NCI-H510A (cell line): ENCODE data around the gene POU6F2.
"Not testable (repeated sequence)": the region's sequence is repeated elsewhere in the genome, so short reads cannot be mapped to it uniquely, and the experiment has no call there.

Experiments
- DNase-seq: peaks from one replicate; lab custom pipeline; 2025; lab: John Stamatoyannopoulos, UW

The POU6F2 gene

GRCh38 chr7:39304668-39305405 is 327.1 kb downstream of the POU6F2 start:
- DNase-seq, result no peak

GRCh38 chr7:39306016-39306570 is 328.4 kb downstream of the POU6F2 start:
- no peak for DNase-seq

DNA sequence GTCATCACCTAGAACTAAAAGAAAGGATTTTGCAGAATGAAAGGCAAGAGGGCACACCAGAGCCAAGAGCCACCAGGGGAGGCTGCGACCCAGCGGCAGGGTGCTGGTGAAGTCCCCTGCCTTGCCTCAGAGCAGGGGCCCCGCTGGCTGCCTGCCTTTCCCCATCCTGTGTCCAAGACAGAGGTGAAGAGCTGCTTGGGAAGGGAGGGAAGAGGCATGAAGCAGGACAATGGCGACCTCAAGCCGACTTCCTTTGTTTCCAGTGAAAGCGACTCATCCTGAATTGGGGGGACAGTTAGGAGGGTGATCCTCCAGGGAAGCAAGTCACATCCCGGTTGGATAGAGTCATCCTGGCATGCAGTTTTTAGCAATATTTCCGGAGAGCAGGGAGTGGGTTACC is 333.0 kb downstream of the POU6F2 start:
- DNase-seq, result no peak

DNA sequence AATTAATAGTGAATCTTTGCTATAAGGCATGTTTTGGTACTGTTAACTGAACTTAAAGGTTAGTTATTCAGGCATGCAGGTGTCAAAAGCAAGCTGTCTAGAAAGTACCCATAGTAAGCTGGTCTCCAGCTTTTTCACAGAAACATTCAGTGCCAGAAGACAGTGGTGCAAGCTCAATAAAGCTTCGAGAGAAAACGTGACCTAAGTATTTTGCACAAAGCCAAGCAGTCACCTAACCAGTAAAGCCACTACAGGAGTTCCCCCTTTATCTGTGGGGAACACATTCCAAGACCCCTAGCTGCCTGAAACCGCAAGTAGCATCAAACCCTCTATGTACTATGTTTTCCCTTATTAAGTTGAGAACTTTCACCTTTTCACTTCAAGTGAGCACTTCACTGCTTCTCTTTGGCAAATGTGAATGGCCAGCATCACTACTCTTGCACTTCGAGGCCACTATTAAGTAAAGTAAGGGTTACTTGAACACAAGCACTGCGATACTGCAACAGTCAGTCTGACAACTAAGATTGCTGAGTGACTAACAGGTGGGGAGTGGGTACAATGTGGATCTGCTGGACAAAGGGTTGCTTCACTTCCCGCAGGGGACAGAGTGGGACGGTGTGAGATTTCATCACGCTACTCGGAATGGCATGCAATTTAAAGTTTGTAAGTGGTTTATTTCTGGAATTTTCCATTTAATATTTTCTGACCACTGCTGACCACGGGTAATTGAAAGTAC is 334.7 kb downstream of the POU6F2 start:
- no peak for DNase-seq

DNA sequence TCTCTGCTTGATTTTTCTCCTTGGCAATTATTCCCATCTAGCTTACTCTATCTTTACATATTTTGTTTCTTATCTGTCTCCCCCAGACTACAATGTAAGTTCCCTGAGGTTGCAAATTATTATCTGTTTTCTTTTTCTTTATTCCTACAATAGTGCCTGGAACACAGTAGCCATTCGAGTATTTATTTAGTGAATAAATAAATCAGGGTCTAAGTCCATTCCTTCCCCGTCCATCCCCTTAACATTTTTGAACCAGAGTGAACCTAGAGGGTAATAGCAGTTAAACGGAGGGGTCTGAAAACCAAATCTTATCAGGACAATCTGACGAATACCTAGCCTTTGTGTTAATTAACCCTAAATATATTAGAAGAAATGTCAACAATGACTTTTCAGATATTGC is 335.7 kb downstream of the POU6F2 start:
- no peak for DNase-seq

DNA sequence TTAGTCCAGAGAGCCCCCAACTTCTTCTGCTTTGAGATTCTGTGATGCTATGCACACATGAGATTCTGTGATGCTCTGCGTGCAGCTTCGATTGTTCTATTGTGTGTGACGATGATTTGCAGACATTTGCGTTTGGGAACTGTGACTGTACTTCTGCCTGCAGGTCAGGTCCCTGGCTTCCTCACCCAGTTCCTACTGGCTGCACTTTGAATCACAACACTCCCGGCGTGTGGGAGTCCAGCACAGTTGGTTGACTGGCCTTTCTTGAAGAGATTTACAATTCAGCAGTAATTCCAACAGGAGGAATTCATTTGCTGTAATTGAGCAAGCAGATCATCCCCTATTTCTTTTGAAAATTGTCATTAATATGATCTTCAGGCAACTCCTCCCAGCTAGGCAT is 336.3 kb downstream of the POU6F2 start:
- no peak for DNase-seq

GRCh38 chr7:39317107-39317506 is 339.4 kb downstream of the POU6F2 start:
- DNase-seq, result no peak

DNA sequence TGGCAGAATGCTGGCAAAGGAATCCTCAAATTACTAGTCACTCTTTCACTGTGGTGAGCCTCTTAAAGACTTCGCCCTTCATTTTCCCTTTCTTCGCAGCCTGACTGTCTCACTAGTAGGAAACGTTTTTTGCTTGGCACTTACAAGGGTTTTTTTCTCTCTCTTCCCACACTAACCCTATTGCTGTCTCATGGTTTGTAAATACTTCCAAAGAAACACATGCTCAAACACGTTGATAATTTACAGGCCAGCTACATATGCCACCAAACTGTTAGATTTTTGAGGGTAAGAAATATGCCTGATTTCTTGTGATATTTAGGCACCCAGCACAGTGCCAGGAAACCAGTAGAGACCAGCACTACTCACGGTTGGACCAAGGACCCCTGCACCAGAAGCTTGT is 340.2 kb downstream of the POU6F2 start:
- no peak for DNase-seq

GRCh38 chr7:39321245-39321644 is 343.5 kb downstream of the POU6F2 start:
- DNase-seq, result no peak

GRCh38 chr7:39321909-39322498 is 344.3 kb downstream of the POU6F2 start:
- no peak for DNase-seq

- DNase-seq, result no peak
Measured at GRCh38 chr7:39324139-39324760, 346.5 kb downstream of the POU6F2 start.

DNA sequence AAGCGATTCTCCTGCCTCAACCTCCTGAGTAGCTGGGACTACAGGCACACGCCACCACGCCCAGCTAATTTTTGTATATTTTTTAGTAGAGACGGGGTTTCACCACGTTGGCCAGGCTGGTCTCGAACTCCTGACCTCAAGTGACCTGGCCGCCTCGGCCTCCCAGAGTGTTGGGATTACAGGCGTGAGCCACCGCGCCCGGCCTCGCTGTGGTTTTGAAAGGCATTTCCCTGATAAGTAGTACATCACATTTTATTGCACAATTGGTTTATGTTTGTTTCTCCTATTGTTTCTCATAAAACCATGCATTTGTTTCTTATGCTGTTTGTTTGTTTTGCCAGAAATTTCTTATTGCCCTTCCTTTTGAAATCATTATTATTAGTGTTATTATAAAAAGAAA is 353.9 kb downstream of the POU6F2 start:
- not testable (repeated sequence) for DNase-seq

DNA sequence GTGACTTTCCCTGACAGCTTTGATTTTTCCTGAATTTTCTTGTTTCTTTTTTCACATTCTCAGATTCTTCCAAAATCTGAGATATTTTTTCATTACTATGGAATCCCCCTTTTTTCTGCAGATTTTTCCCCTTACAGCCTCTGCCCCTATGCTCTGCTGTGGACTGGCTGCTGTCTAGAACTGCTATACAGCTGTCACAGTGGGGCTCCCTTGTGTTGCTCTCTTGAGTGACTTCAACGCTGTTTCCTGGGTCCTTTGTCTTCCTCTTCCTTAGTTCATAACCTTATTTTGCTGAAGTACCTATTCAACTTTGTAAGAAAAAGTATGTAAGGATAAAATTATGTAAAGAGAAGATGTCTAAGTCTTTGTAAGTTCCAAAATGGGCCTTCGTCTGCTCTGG is 354.4 kb downstream of the POU6F2 start:
- no peak for DNase-seq

DNA sequence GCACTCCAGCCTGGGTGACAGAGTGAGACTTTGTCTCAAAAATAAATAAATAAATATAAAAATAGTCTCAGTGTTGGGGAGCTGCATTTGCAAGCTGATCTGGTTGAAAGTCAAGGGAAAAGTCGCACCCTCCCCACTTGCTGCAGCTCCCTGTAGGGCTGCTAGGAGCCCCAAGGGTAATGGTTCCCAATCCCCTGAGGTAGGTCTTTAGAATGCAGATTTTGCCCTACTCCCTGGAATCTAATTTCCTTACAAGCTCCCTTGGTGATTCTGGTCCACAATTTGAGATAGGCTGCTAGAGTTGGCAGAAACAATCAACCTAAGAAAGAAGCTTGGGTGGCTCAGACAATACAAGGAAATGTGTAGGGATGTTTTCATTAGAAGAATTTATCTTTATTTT is 356.0 kb downstream of the POU6F2 start:
- no peak for DNase-seq

GRCh38 chr7:39336442-39336841 is 358.7 kb downstream of the POU6F2 start:
- DNase-seq, result no peak

GRCh38 chr7:39338716-39339115 is 361.0 kb downstream of the POU6F2 start:
- DNase-seq, result no peak

DNA sequence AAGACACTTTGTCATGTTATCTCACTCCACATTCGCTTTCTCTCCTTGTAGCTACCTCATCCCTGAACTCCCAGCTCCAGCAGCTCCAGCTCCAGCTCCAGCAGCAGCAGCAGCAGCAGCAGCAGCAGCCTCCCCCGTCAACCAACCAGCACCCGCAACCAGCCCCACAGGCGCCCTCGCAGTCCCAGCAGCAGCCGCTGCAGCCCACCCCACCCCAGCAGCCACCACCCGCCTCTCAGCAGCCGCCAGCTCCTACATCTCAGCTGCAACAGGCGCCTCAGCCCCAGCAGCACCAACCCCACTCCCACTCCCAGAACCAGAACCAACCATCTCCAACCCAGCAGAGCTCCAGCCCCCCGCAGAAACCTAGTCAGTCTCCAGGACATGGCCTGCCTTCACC is 361.9 kb downstream of the POU6F2 start:
- no peak for DNase-seq

GRCh38 chr7:39341083-39341482 is 363.4 kb downstream of the POU6F2 start:
- no peak for DNase-seq

DNA sequence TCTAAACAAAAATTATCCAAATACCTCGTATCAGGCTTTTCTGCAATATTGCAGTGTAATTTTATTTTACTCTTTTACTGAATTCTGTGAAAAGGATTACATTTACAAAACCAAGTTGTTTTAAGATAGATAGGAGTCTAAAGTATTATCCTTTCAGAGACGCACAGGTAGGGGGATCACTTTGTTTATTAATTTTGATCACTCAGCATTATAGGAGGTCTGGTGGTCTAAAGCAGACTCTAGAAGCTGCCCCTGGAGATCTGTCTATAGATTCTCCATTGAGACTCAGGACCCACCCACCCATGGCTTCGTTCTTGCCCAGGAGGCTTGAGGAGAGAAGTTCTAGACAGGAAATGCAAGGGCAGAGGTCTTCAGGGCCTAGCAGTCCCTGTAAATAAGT is 365.1 kb downstream of the POU6F2 start:
- DNase-seq, result no peak

- no peak for DNase-seq
Measured at GRCh38 chr7:39349452-39350123, 371.9 kb downstream of the POU6F2 start.

- no peak for DNase-seq
Measured at GRCh38 chr7:39353615-39354376, 376.1 kb downstream of the POU6F2 start.
